ENCODE measurements around the gene DUOXA1.

DNA sequence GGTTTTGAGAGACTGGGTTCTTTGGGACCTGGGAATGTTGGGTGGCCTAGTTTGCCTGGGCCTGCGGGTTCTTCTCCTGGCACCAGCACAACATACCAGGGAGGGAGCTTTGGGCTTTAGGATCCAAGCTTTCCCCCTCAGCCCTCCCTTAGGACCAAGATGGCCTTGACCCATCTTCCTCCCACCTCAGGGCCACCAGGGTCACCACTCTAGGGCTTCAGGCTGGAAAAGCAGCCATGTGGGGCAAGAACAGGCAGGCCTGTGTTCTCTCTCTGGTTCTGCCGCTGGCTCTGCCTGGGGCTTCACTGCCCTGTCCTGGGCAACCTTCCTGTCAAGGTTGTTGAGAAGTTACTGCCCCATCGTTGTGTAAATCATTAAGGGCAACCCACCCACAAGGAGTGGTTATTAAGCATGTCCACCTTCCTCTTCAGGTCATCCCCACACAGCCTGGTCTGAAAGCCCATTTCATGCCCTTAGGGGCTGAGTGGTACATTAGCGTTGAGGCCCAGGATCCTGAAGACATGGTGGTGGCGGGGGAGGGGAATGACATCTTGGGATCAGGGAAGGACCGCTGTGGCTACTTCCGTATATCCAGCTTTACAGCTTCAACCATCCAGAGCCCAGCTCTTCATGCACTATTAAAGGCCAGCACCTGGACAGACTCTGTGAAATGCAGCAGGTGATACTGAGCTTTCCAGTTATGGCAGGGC, 767 bp upstream of the DUOXA1 start:
- TF ChIP-seq, protein P1, sequence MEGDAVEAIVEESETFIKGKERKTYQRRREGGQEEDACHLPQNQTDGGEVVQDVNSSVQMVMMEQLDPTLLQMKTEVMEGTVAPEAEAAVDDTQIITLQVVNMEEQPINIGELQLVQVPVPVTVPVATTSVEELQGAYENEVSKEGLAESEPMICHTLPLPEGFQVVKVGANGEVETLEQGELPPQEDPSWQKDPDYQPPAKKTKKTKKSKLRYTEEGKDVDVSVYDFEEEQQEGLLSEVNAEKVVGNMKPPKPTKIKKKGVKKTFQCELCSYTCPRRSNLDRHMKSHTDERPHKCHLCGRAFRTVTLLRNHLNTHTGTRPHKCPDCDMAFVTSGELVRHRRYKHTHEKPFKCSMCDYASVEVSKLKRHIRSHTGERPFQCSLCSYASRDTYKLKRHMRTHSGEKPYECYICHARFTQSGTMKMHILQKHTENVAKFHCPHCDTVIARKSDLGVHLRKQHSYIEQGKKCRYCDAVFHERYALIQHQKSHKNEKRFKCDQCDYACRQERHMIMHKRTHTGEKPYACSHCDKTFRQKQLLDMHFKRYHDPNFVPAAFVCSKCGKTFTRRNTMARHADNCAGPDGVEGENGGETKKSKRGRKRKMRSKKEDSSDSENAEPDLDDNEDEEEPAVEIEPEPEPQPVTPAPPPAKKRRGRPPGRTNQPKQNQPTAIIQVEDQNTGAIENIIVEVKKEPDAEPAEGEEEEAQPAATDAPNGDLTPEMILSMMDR (conservative IDR thresholded peaks at IDR 0.05; ENCODE audit: low read length), result no peak
- TF ChIP-seq EZH2phosphoT487 (IDR thresholded peaks at IDR 0.05; ENCODE audit: borderline replicate concordance), result no peak

Measured in Loucy (cell line).